WTC11 (cell line): ENCODE results near the gene COL4A2. TPM values are rescaled to one million over a fixed set of nuclear protein-coding genes. Genes with fewer than 3 reads are reported as not detected.

Experiments
- ATAC-seq: fragments of 200-7000 bp; cut with Tn5 transposase; 2 replicates; pipeline ENCODE4 v1.10.0; 2021; ENCODE audit warnings: mild to moderate bottlenecking, moderate library complexity
- CTCF ChIA-PET: fragments of 300-600 bp; sonication (Branson Sonifier 250); formaldehyde crosslinking; loops from one replicate; lab custom pipeline; 2021; ENCODE audit warnings: antibody characterized with exemption; lab: Charles Lee
- POLR2A ChIA-PET: fragments of 350-600 bp; sonication (Branson Sonifier 250); formaldehyde crosslinking; loops from one replicate; lab custom pipeline; 2021; ENCODE audit warnings: antibody characterized with exemption; lab: Charles Lee
- DNase-seq: peaks from one replicate; pipeline ENCODE4 v3.0.0; 2021; ENCODE audit warnings: low spot score
- H3K27ac Mint-ChIP-seq: 2 replicates; pipeline ENCODE4 v1.8.0; 2021; ENCODE audit warnings: mixed read lengths
- H3K27me3 Mint-ChIP-seq: 2 replicates; pipeline ENCODE4 v1.8.0; 2021; ENCODE audit warnings: low read depth, mild to moderate bottlenecking, moderate library complexity, mixed read lengths
- H3K36me3 Mint-ChIP-seq: 2 replicates; pipeline ENCODE4 v1.8.0; 2021; ENCODE audit warnings: mixed read lengths
- H3K4me1 Mint-ChIP-seq: 2 replicates; pipeline ENCODE4 v1.8.0; 2022; ENCODE audit warnings: mixed read lengths
- H3K4me3 Mint-ChIP-seq: 2 replicates; pipeline ENCODE4 v1.8.0; 2021; ENCODE audit warnings: mild to moderate bottlenecking, moderate library complexity, mixed read lengths
- H3K9me3 Mint-ChIP-seq: 2 replicates; pipeline ENCODE4 v1.8.0; 2021; ENCODE audit warnings: mixed read lengths
- ELF4 ChIP-seq: sonication (generic); formaldehyde crosslinking; IDR thresholded peaks from 2 replicates; pipeline ENCODE4 v1.8.1; 2022; ENCODE audit warnings: low read depth, mild to moderate bottlenecking, moderate library complexity, missing genetic modification reagents
- EMX1 ChIP-seq: fragments of 250-450 bp; sonication (Bioruptor Pico); IDR thresholded peaks from 2 replicates; pipeline ENCODE4 v1.8.0; 2021; ENCODE audit warnings: mild to moderate bottlenecking
- ESRRA ChIP-seq: sonication (generic); formaldehyde crosslinking; IDR thresholded peaks from 2 replicates; pipeline ENCODE4 v1.8.1; 2022; ENCODE audit warnings: mild to moderate bottlenecking, missing genetic modification reagents, borderline replicate concordance
- GRHL2 ChIP-seq: fragments of 250-450 bp; sonication (Bioruptor Pico); IDR thresholded peaks from 2 replicates; pipeline ENCODE4 v1.8.0; 2022; ENCODE audit warnings: mild to moderate bottlenecking, moderate library complexity; ENCODE audit not compliant: insufficient replicate concordance, severe bottlenecking
- RORB ChIP-seq: fragments of 250-450 bp; sonication (Bioruptor Pico); IDR thresholded peaks from 2 replicates; pipeline ENCODE4 v1.9.0; 2021; ENCODE audit warnings: mild to moderate bottlenecking
- SOX15 ChIP-seq: fragments of 250-450 bp; sonication (Bioruptor Pico); IDR thresholded peaks from 2 replicates; pipeline ENCODE4 v1.9.0; 2021; ENCODE audit warnings: mild to moderate bottlenecking
- ZBTB21 ChIP-seq: sonication (generic); formaldehyde crosslinking; IDR thresholded peaks from 2 replicates; pipeline ENCODE4 v1.8.1; 2023; ENCODE audit warnings: mild to moderate bottlenecking, missing genetic modification reagents, borderline replicate concordance
- ZNF317 ChIP-seq: sonication (generic); formaldehyde crosslinking; IDR thresholded peaks from 2 replicates; pipeline ENCODE4 v1.8.1; 2023; ENCODE audit warnings: low read depth, mild to moderate bottlenecking, moderate library complexity, missing genetic modification reagents, borderline replicate concordance
- ZNF423 ChIP-seq: fragments of 250-450 bp; sonication (Bioruptor Pico); IDR thresholded peaks from 2 replicates; pipeline ENCODE4 v2.1.2; 2022; ENCODE audit warnings: mild to moderate bottlenecking, moderate library complexity
- total RNA-seq: library from RNA; stranded (reverse); gene quantifications from 3 replicates; pipeline ENCODE4 v1.2.3, GENCODE V29; 2021
- TF ChIP-seq, protein P1 (sequence below): sonication (generic); formaldehyde crosslinking; IDR thresholded peaks from 2 replicates; pipeline ENCODE4 v1.8.0; 2022; ENCODE audit warnings: mild to moderate bottlenecking, missing genetic modification reagents
- TF ChIP-seq, protein P2 (sequence below): fragments of 250-450 bp; sonication (Bioruptor Pico); conservative IDR thresholded peaks from 2 replicates; pipeline ENCODE4 v1.9.0; 2021; ENCODE audit warnings: mild to moderate bottlenecking
- TF ChIP-seq, protein P3 (sequence below): sonication (generic); formaldehyde crosslinking; IDR thresholded peaks from 2 replicates; pipeline ENCODE4 v1.8.1; 2022; ENCODE audit warnings: missing genetic modification reagents, borderline replicate concordance
- TF ChIP-seq, protein P4 (sequence below): sonication (generic); formaldehyde crosslinking; IDR thresholded peaks from 2 replicates; pipeline ENCODE4 v1.8.1; 2023; ENCODE audit warnings: mild to moderate bottlenecking, moderate library complexity, missing genetic modification reagents
- TF ChIP-seq, protein P5 (sequence below): sonication (generic); formaldehyde crosslinking; IDR thresholded peaks from 2 replicates; pipeline ENCODE4 v1.8.1; 2022; ENCODE audit warnings: low read depth, missing genetic modification reagents, borderline replicate concordance
- TF ChIP-seq, protein P6 (sequence below): sonication (generic); formaldehyde crosslinking; IDR thresholded peaks from 2 replicates; pipeline ENCODE4 v1.8.1; 2023; ENCODE audit warnings: mild to moderate bottlenecking, missing genetic modification reagents
- TF ChIP-seq, protein P7 (sequence below): sonication (generic); formaldehyde crosslinking; conservative IDR thresholded peaks from 2 replicates; pipeline ENCODE4 v1.8.1; 2023; ENCODE audit warnings: mild to moderate bottlenecking, low read depth, missing genetic modification reagents, moderate library complexity
- TF ChIP-seq, protein P8 (sequence below): sonication (generic); formaldehyde crosslinking; IDR thresholded peaks from 2 replicates; pipeline ENCODE4 v1.8.0; 2023; ENCODE audit warnings: missing genetic modification reagents

The COL4A2 gene
- total RNA-seq, 1 experiment from 2014 or later = 109 TPM

DNA sequence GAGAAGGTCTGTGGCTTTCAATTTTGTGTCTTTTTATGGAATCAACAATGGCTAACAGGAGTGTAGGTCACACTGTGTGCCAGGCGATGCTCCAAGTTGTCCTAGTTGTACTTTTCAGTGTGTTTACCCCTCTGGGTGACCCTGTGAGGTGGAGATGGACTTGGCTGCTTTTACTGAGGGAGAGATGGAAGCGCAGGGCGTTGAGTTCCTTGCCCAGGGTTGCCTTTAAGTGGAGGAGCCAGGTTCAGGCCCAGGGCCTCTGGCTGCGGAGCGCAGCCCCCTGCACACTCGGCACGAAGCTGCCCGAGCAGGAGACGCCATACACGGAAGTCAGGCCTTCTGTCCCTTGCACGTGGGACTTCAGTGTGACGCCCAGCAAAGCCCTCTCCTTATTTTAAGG is 141.6 kb downstream of the COL4A2 start:
- TF ChIP-seq EMX1 (CRISPR knock-in tag) (no peak), ESRRA (CRISPR knock-in tag) (no peak), ELF4 (CRISPR knock-in tag) (no peak), GRHL2 (CRISPR knock-in tag) (no peak), ZNF317 (CRISPR knock-in tag) (no peak), ZBTB21 (CRISPR knock-in tag) (no peak), ZNF423 (CRISPR knock-in tag) (no peak), RORB (no peak), SOX15 (CRISPR knock-in tag) (no peak)
- TF ChIP-seq, protein P1, sequence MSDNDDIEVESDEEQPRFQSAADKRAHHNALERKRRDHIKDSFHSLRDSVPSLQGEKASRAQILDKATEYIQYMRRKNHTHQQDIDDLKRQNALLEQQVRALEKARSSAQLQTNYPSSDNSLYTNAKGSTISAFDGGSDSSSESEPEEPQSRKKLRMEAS (CRISPR knock-in tag) = no peak
- TF ChIP-seq, protein P2, sequence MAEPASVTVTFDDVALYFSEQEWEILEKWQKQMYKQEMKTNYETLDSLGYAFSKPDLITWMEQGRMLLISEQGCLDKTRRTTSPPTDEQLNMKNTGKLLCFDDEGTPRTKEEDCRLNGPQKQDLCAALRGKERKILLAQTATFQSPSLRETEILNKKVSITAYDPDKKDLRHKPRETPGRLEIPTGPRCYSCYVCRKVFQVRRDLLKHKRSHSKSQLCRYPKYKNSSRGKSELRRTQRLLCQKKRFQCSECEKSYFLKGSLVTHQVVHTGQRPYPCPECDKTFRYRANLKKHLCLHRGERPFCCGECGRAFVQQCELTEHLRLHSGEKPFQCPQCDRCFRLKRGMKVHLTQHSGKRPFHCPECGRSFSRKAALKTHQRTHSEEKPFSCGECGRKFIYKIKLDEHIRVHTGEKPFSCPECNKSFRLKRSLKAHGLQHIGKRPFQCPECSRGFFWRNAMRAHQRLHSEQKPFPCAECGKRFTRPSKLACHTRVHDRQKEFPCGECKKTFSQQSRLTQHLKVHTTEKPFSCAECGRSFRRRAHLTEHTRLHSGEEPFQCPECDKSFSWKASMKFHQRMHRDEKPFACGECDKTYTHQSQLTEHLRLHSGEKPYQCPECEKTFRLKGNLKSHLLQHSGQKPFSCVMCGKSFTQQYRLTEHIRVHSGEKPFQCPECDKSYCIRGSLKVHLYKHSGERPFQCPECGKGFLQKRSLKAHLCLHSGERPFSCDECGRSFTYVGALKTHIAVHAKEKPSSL (CRISPR knock-in tag) = no peak
- TF ChIP-seq, protein P3, sequence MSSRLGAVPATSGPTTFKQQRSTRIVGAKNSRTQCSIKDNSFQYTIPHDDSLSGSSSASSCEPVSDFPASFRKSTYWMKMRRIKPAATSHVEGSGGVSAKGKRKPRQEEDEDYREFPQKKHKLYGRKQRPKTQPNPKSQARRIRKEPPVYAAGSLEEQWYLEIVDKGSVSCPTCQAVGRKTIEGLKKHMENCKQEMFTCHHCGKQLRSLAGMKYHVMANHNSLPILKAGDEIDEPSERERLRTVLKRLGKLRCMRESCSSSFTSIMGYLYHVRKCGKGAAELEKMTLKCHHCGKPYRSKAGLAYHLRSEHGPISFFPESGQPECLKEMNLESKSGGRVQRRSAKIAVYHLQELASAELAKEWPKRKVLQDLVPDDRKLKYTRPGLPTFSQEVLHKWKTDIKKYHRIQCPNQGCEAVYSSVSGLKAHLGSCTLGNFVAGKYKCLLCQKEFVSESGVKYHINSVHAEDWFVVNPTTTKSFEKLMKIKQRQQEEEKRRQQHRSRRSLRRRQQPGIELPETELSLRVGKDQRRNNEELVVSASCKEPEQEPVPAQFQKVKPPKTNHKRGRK (CRISPR knock-in tag) = no peak
- TF ChIP-seq, protein P4, sequence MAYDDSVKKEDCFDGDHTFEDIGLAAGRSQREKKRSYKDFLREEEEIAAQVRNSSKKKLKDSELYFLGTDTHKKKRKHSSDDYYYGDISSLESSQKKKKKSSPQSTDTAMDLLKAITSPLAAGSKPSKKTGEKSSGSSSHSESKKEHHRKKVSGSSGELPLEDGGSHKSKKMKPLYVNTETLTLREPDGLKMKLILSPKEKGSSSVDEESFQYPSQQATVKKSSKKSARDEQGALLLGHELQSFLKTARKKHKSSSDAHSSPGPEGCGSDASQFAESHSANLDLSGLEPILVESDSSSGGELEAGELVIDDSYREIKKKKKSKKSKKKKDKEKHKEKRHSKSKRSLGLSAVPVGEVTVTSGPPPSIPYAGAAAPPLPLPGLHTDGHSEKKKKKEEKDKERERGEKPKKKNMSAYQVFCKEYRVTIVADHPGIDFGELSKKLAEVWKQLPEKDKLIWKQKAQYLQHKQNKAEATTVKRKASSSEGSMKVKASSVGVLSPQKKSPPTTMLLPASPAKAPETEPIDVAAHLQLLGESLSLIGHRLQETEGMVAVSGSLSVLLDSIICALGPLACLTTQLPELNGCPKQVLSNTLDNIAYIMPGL = no peak
- TF ChIP-seq, protein P5, sequence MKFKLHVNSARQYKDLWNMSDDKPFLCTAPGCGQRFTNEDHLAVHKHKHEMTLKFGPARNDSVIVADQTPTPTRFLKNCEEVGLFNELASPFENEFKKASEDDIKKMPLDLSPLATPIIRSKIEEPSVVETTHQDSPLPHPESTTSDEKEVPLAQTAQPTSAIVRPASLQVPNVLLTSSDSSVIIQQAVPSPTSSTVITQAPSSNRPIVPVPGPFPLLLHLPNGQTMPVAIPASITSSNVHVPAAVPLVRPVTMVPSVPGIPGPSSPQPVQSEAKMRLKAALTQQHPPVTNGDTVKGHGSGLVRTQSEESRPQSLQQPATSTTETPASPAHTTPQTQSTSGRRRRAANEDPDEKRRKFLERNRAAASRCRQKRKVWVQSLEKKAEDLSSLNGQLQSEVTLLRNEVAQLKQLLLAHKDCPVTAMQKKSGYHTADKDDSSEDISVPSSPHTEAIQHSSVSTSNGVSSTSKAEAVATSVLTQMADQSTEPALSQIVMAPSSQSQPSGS = no peak
- TF ChIP-seq, protein P6, sequence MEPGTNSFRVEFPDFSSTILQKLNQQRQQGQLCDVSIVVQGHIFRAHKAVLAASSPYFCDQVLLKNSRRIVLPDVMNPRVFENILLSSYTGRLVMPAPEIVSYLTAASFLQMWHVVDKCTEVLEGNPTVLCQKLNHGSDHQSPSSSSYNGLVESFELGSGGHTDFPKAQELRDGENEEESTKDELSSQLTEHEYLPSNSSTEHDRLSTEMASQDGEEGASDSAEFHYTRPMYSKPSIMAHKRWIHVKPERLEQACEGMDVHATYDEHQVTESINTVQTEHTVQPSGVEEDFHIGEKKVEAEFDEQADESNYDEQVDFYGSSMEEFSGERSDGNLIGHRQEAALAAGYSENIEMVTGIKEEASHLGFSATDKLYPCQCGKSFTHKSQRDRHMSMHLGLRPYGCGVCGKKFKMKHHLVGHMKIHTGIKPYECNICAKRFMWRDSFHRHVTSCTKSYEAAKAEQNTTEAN (CRISPR knock-in tag) = no peak
- TF ChIP-seq, protein P7, sequence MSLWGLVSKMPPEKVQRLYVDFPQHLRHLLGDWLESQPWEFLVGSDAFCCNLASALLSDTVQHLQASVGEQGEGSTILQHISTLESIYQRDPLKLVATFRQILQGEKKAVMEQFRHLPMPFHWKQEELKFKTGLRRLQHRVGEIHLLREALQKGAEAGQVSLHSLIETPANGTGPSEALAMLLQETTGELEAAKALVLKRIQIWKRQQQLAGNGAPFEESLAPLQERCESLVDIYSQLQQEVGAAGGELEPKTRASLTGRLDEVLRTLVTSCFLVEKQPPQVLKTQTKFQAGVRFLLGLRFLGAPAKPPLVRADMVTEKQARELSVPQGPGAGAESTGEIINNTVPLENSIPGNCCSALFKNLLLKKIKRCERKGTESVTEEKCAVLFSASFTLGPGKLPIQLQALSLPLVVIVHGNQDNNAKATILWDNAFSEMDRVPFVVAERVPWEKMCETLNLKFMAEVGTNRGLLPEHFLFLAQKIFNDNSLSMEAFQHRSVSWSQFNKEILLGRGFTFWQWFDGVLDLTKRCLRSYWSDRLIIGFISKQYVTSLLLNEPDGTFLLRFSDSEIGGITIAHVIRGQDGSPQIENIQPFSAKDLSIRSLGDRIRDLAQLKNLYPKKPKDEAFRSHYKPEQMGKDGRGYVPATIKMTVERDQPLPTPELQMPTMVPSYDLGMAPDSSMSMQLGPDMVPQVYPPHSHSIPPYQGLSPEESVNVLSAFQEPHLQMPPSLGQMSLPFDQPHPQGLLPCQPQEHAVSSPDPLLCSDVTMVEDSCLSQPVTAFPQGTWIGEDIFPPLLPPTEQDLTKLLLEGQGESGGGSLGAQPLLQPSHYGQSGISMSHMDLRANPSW (CRISPR knock-in tag) = no peak
- TF ChIP-seq, protein P8, sequence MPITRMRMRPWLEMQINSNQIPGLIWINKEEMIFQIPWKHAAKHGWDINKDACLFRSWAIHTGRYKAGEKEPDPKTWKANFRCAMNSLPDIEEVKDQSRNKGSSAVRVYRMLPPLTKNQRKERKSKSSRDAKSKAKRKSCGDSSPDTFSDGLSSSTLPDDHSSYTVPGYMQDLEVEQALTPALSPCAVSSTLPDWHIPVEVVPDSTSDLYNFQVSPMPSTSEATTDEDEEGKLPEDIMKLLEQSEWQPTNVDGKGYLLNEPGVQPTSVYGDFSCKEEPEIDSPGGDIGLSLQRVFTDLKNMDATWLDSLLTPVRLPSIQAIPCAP = no peak
- DNase-seq (no peak), ATAC-seq (no peak)
- Mint-ChIP-seq H3K4me3 (no peak overlapping the region), H3K9me3 (no peaks in the 10 kb centered on the region), H3K4me1 (peaks cover 21% of the 10 kb centered on the region), H3K27ac (peak overlapping the region; percentile 88; the same call in 1 of the 2 replicates), H3K36me3 (peaks cover 9% of the 10 kb centered on the region), H3K27me3 (no peaks in the 10 kb centered on the region)
- ChIA-PET POLR2A (no interaction called here), CTCF (no interaction called here)
